T-helper 2 cell (primary cell): ENCODE results near the gene TRPM1.

Experiments
- DNase-seq, 5 experiments: peaks; one replicate each; pipeline versions ENCODE4 v3.0.0 to v3.0.0-alpha.2; 2012 to 2022

The TRPM1 gene

GRCh38 chr15:31046759-31047359, 54.7 kb downstream of the TRPM1 start:
- no peak for DNase-seq

- no peak for DNase-seq
Measured at GRCh38 chr15:31045606-31046005, 55.9 kb downstream of the TRPM1 start.

- DNase-seq = no peak
Measured at GRCh38 chr15:31042751-31043150, 58.8 kb downstream of the TRPM1 start.

- no peak for DNase-seq
Measured at GRCh38 chr15:31041610-31042009, 59.9 kb downstream of the TRPM1 start.

- no peak for DNase-seq
Measured at GRCh38 chr15:31040611-31041010, 60.9 kb downstream of the TRPM1 start.

GRCh38 chr15:31039961-31040360, 61.6 kb downstream of the TRPM1 start:
- no peak for DNase-seq

- no peak for DNase-seq
Measured at GRCh38 chr15:31037731-31038477, 63.6 kb downstream of the TRPM1 start.

GRCh38 chr15:31036783-31037182, 64.7 kb downstream of the TRPM1 start:
- no peak for DNase-seq

GRCh38 chr15:31035610-31036009, 65.9 kb downstream of the TRPM1 start:
- DNase-seq = no peak

GRCh38 chr15:31034152-31034551, 67.4 kb downstream of the TRPM1 start:
- no peak for DNase-seq

GRCh38 chr15:31032961-31033371, 68.6 kb downstream of the TRPM1 start:
- no peak for DNase-seq

GRCh38 chr15:31031471-31032067, 70.0 kb downstream of the TRPM1 start:
- no peak for DNase-seq

GRCh38 chr15:31027910-31028578, 73.5 kb downstream of the TRPM1 start:
- no peak for DNase-seq

GRCh38 chr15:31025996-31026395, 75.5 kb downstream of the TRPM1 start:
- DNase-seq = no peak

- DNase-seq = no peak
Measured at GRCh38 chr15:31024979-31025378, 76.5 kb downstream of the TRPM1 start.

GRCh38 chr15:31024330-31024729, 77.2 kb downstream of the TRPM1 start:
- no peak for DNase-seq

GRCh38 chr15:31023841-31024240, 77.7 kb downstream of the TRPM1 start:
- DNase-seq = no peak

- no peak for DNase-seq
Measured at GRCh38 chr15:31021067-31021665, 80.4 kb downstream of the TRPM1 start.

GRCh38 chr15:31020542-31020941, 81.0 kb downstream of the TRPM1 start:
- DNase-seq = no peak

GRCh38 chr15:31019986-31020385, 81.5 kb downstream of the TRPM1 start:
- DNase-seq = no peak

- no peak for DNase-seq
Measured at GRCh38 chr15:31017311-31017710, 84.2 kb downstream of the TRPM1 start.

- DNase-seq = no peak
Measured at GRCh38 chr15:31016446-31016915, 85.0 kb downstream of the TRPM1 start.

GRCh38 chr15:31014608-31014925, 87.0 kb downstream of the TRPM1 start:
- no peak for DNase-seq
